Upper lobe of left lung (tissue), 6 donors: Measurements from ENCODE around the gene SLC5A6. TPM values are rescaled to one million over a fixed set of nuclear protein-coding genes. Genes with fewer than 3 reads are reported as not detected.

Source experiments
- ATAC-seq, 2 donors: fragments of 200-7000 bp; cut with Tn5 transposase; one replicate each; pipeline ENCODE4 v1.9.1; 2022; ENCODE audit warnings: mild to moderate bottlenecking in 2 of 2, moderate library complexity in 2 of 2; ENCODE audit not compliant: low FRiP score in 2 of 2
- DNase-seq, 2 donors: peaks; one replicate each; pipeline ENCODE4 v3.0.0-alpha.2; 2019 to 2020
- H3K27ac ChIP-seq, 4 donors: fragments of 200-600 bp; sonication (generic); one replicate each; pipeline ENCODE4 v1.5.1; 2016 to 2019
- H3K27me3 ChIP-seq, 4 donors: fragments of 200-600 bp; sonication (generic); one replicate each; pipeline ENCODE4 v1.5.1; 2017 to 2019
- H3K36me3 ChIP-seq, 4 donors: fragments of 200-600 bp; sonication (generic); one replicate each; pipeline ENCODE4 v1.5.1; 2016 to 2019
- H3K4me1 ChIP-seq, 4 donors: fragments of 200-600 bp; sonication (generic); one replicate each; pipeline ENCODE4 v1.5.1; 2018 to 2019
- H3K4me3 ChIP-seq, 4 donors: fragments of 200-600 bp; sonication (generic); one replicate each; pipeline ENCODE4 v1.5.1; 2017 to 2019; ENCODE audit warnings: mild to moderate bottlenecking in 2 of 4, moderate library complexity in 1 of 4
- H3K9me3 ChIP-seq, 4 donors: fragments of 200-600 bp; sonication (generic); one replicate each; pipeline ENCODE4 v1.5.1; 2018 to 2019
- CTCF ChIP-seq, 6 experiments: fragments of 450-650 bp in 4 of 6; fragments of 200-600 bp in 2 of 6; sonication (generic) in 2 of 6; IDR thresholded peaks; one replicate each; pipeline ENCODE4 v1.5.1; 2016 to 2019; ENCODE audit warnings: antibody characterized with exemption in 6 of 6
- EP300 ChIP-seq, 4 donors: sonication (generic); formaldehyde crosslinking; IDR thresholded peaks; one replicate each; pipeline ENCODE4 v1.5.1; 2017; ENCODE audit warnings: antibody characterized with exemption in 4 of 4, control low read depth in 2 of 4
- POLR2A ChIP-seq, 4 donors: fragments of 450-650 bp; IDR thresholded peaks; one replicate each; pipeline ENCODE4 v1.5.1; 2016 to 2017; ENCODE audit warnings: antibody characterized with exemption in 4 of 4, mild to moderate bottlenecking in 2 of 4
- POLR2AphosphoS5 ChIP-seq, 2 donors: sonication (generic); formaldehyde crosslinking; IDR thresholded peaks; one replicate each; pipeline ENCODE4 v1.5.1; 2017; ENCODE audit warnings: antibody characterized with exemption in 2 of 2
- WGBS, 2 donors: methylation state at CpG; one replicate each; pipeline ENCODE4 v1.1.5; 2017 to 2018; 5-methylcytosine and 5-hydroxymethylcytosine counted together
- total RNA-seq, 6 donors: library from RNA; depleted of rRNA in 4 of 6; stranded (reverse); fragments of >200 nt in 4 of 6; gene quantifications; one replicate each; pipeline versions ENCODE4 v1.1.0 to v1.2.1, GENCODE V29; 2016 to 2021
- donor health status: DM: no; HTN: no; CAD: no; lungs with moderate emphysema.
- donor health status: DM: no; HTN: yes; CAD: no; lungs with severe emphysema.

The SLC5A6 gene
- total RNA-seq, 6 donors from 2014 or later, result 13.6 to 29.6 (median 21.0) TPM

DNA sequence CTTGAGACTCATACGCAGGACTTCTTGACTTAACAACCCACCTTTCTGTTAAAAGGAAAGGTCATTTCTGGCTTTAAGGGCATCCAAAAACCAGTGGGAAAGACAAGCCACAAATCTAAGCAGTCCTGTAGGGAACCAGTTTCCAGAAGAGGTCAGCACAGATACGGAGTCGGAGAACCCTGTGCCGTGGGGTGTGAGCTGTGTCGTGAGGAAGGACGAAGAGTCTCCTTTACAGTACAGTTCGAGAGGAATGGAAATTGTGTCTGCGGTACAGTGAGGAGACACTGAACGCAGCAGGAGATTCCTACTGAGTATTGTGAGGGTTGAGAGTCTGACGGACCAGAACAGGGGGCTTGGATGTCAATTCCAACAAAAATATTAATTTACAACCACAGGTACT, 33.0 kb upstream of the SLC5A6 start:
- Histone ChIP-seq H3K4me1 (peaks cover 0 to 4% (median 0%) of the 10 kb centered on the region in 4 donors), H3K27ac (no peak overlapping the region), H3K4me3 (no peak overlapping the region), H3K27me3 (no peaks in the 10 kb centered on the region), H3K9me3 (no peaks in the 10 kb centered on the region), H3K36me3 (peaks cover 3 to 44% (median 42%) of the 10 kb centered on the region in 4 donors)
- DNase-seq, result no peak
- TF ChIP-seq EP300 (IDR thresholded peaks at IDR 0.05) (no peak), POLR2A (IDR thresholded peaks at IDR 0.05) (no peak), CTCF (IDR thresholded peaks at IDR 0.05) (no peak), POLR2AphosphoS5 (IDR thresholded peaks at IDR 0.05) (no peak)
- 87 to 90% methylated on average over 10 of the region's 10 CpGs for WGBS, 2 donors
- no peak for ATAC-seq

DNA sequence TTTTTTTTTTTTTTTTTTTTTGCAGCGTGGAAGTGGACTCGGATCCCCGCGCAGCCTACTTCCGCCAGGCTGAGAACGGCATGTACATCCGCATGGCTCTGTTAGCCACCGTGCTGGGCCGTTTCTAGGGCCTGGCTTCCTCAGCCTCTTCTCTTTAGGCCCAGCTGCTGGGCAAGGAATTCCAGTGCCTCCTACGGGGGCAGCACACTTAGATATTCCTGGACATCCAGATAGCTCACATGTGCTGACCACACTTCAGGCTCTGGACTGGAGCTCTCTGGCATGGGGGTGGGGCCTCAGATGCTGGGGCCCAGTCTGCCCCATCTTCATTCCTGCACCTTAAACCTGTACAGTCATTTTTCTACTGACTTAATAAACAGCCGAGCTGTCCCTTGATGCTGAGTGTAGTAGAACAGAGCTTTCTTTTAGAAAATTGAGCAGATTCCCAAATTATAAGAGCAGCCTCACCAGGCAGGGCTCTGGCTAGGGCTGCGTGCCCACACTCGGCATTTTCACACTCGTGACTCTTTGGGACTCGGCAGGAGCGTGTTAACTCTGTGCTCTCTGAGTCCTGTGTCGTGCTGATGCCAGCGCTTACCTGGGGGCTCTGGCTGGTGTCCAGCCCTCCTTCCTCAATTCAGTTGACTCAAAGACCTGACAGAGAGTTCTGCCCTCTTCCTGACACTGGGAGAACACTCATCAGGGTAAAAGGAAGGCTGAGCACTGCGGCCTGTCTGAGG, 31.5 kb upstream of the SLC5A6 start:
- Histone ChIP-seq H3K27ac (no peak overlapping the region), H3K27me3 (no peaks in the 10 kb centered on the region), H3K4me1 (no peaks in the 10 kb centered on the region), H3K4me3 (no peak overlapping the region), H3K9me3 (no peaks in the 10 kb centered on the region), H3K36me3 (peaks cover 7 to 60% (median 58%) of the 10 kb centered on the region in 4 donors)
- TF ChIP-seq POLR2A (IDR thresholded peaks at IDR 0.05) (no peak), POLR2AphosphoS5 (IDR thresholded peaks at IDR 0.05) (no peak), CTCF (IDR thresholded peaks at IDR 0.05) (no peak), EP300 (IDR thresholded peaks at IDR 0.05) (no peak)
- 88 to 92% methylated on average over 19 of the region's 19 CpGs for WGBS, 2 donors
- DNase-seq, result no peak
- ATAC-seq, result no peak

- Histone ChIP-seq H3K9me3 (no peaks in the 10 kb centered on the region), H3K4me1 (no peaks in the 10 kb centered on the region), H3K4me3 (no peak overlapping the region), H3K36me3 (peaks cover 10 to 70% (median 68%) of the 10 kb centered on the region in 4 donors), H3K27me3 (no peaks in the 10 kb centered on the region), H3K27ac (no peak overlapping the region)
- TF ChIP-seq POLR2A (IDR thresholded peaks at IDR 0.05), result no peak
- no peak for TF ChIP-seq POLR2AphosphoS5 (IDR thresholded peaks at IDR 0.05)
- no peak for TF ChIP-seq CTCF (IDR thresholded peaks at IDR 0.05)
- no peak for TF ChIP-seq EP300 (IDR thresholded peaks at IDR 0.05)
- WGBS, 2 donors, result 96 to 99% methylated on average over 14 to 16 of the region's 16 CpGs
- ATAC-seq (peak in 1 of 2 donors; percentile 23), DNase-seq (no peak)
Observed at GRCh38 chr2:27242614-27242951, 30.5 kb upstream of the SLC5A6 start.

GRCh38 chr2:27241761-27242613, 29.9 kb upstream of the SLC5A6 start:
- Histone ChIP-seq H3K4me3 (no peak overlapping the region), H3K36me3 (peaks cover 14 to 76% (median 73%) of the 10 kb centered on the region in 4 donors), H3K27me3 (no peaks in the 10 kb centered on the region), H3K4me1 (no peaks in the 10 kb centered on the region), H3K9me3 (no peaks in the 10 kb centered on the region), H3K27ac (no peak overlapping the region)
- ATAC-seq, result no peak
- TF ChIP-seq POLR2AphosphoS5 (IDR thresholded peaks at IDR 0.05), result no peak
- TF ChIP-seq EP300 (IDR thresholded peaks at IDR 0.05), result no peak
- TF ChIP-seq CTCF (IDR thresholded peaks at IDR 0.05), result no peak
- no peak for TF ChIP-seq POLR2A (IDR thresholded peaks at IDR 0.05)
- WGBS, 2 donors, result 86 to 87% methylated on average over 20 to 24 of the region's 24 CpGs
- no peak for DNase-seq
